B cell (primary cell): ENCODE results near the gene MED15. TPM values are rescaled to one million over a fixed set of nuclear protein-coding genes. Genes with fewer than 3 reads are reported as not detected.

Source experiments
- ATAC-seq: fragments of 200-7000 bp; cut with Tn5 transposase; one replicate; pipeline ENCODE4 v1.10.0; 2021; ENCODE audit warnings: low read depth, mild to moderate bottlenecking, moderate number of reproducible peaks, moderate library complexity
- CTCF ChIA-PET: fragments of 350-600 bp; sonication (Branson Sonifier 250); formaldehyde crosslinking; loops from one replicate; lab custom pipeline; 2021; ENCODE audit warnings: antibody characterized with exemption, inconsistent platforms; lab: Charles Lee
- POLR2A ChIA-PET: fragments of 350-600 bp; sonication (Branson Sonifier 250); formaldehyde crosslinking; loops from one replicate; lab custom pipeline; 2021; ENCODE audit warnings: antibody characterized with exemption; lab: Charles Lee
- DNase-seq: peaks from one replicate; pipeline ENCODE4 v3.0.0; 2013
- H2AFZ ChIP-seq: 2 replicates; pipeline ENCODE4 v1.6.1; 2012; ENCODE audit warnings: mild to moderate bottlenecking, low read depth, low read length; ENCODE audit not compliant: insufficient read depth, poor library complexity, severe bottlenecking
- H3K27ac ChIP-seq, 2 donors: 1 replicate in 1 of 2; 2 replicates in 1 of 2; pipeline ENCODE4 v1.5.1; 2012 to 2013; ENCODE audit warnings: low read length in 2 of 2, mild to moderate bottlenecking in 2 of 2, moderate library complexity in 1 of 2
- H3K27me3 ChIP-seq, 4 experiments: fragments of 200-600 bp in 1 of 4; sonication (generic) in 1 of 4; replicated peaks in 1 of 4; 1 replicate in 2 of 4; 2 replicates in 2 of 4; pipeline versions ENCODE4 v1.6.1 to v1.7.0; 2013 to 2016; ENCODE audit warnings: low read length in 3 of 4, mild to moderate bottlenecking in 2 of 4, mixed read lengths in 1 of 4, moderate library complexity in 1 of 4; ENCODE audit not compliant: insufficient read depth in 4 of 4, control insufficient read depth in 3 of 4; ENCODE audit errors: control extremely low read depth in 1 of 4
- H3K36me3 ChIP-seq, 2 experiments: replicated peaks in 1 of 2; 1 replicate in 1 of 2; 2 replicates in 1 of 2; pipeline versions ENCODE4 v1.6.1 to v1.7.1; 2013; ENCODE audit warnings: low read length in 1 of 2; ENCODE audit not compliant: insufficient read depth in 2 of 2, control insufficient read depth in 1 of 2; ENCODE audit errors: control extremely low read depth in 1 of 2, extremely low read depth in 1 of 2
- H3K4me1 ChIP-seq, 2 donors: fragments of 200-600 bp in 1 of 2; sonication (generic) in 1 of 2; 1 replicate in 1 of 2; 2 replicates in 1 of 2; pipeline versions ENCODE4 v1.5.1 to v1.6.1; 2013 to 2017; ENCODE audit warnings: low read length in 2 of 2; ENCODE audit not compliant: control insufficient read depth in 2 of 2, insufficient read depth in 2 of 2
- H3K4me2 ChIP-seq: replicated peaks from 2 replicates; pipeline ENCODE3; 2012; ENCODE audit warnings: mild to moderate bottlenecking, low read depth, low read length; ENCODE audit not compliant: poor library complexity, severe bottlenecking
- H3K4me3 ChIP-seq, 5 experiments: fragments of 200-600 bp in 1 of 5; sonication (generic) in 1 of 5; 1 replicate in 3 of 5; 2 replicates in 2 of 5; pipeline versions ENCODE4 v1.5.1 to v1.7.0; 2011 to 2016; ENCODE audit warnings: low read length in 4 of 5, mild to moderate bottlenecking in 4 of 5, low read depth in 2 of 5, control low read depth in 1 of 5, moderate library complexity in 1 of 5; ENCODE audit not compliant: insufficient read depth in 1 of 5; ENCODE audit errors: control extremely low read depth in 1 of 5, extremely low read depth in 1 of 5
- H3K79me2 ChIP-seq: fragments of 200-600 bp; sonication (generic); one replicate; pipeline ENCODE4 v1.6.0; 2016; ENCODE audit warnings: low read length; ENCODE audit not compliant: control insufficient read depth, insufficient read depth
- H3K9ac ChIP-seq: fragments of 200-600 bp; sonication (generic); 2 replicates; pipeline ENCODE4 v1.6.1; 2017; ENCODE audit warnings: mild to moderate bottlenecking, low read length, moderate library complexity
- H3K9me3 ChIP-seq, 3 donors: one replicate each; pipeline versions ENCODE4 v1.6.1 to v1.7.1; 2013; ENCODE audit warnings: low read length in 2 of 3; ENCODE audit not compliant: control insufficient read depth in 2 of 3, insufficient read depth in 1 of 3; ENCODE audit errors: control extremely low read depth in 1 of 3
- H4K20me1 ChIP-seq: 2 replicates; pipeline ENCODE4 v1.6.0; 2012; ENCODE audit warnings: mild to moderate bottlenecking, low read length; ENCODE audit not compliant: insufficient read depth, control insufficient read depth, poor library complexity, severe bottlenecking
- H3K27ac Mint-ChIP-seq: one replicate; pipeline ENCODE4 v1.8.0; 2021; ENCODE audit warnings: mixed read lengths
- H3K27me3 Mint-ChIP-seq: one replicate; pipeline ENCODE4 v1.8.0; 2021; ENCODE audit warnings: mixed read lengths
- H3K4me1 Mint-ChIP-seq: one replicate; pipeline ENCODE4 v1.8.0; 2021; ENCODE audit warnings: mixed read lengths
- H3K4me3 Mint-ChIP-seq: one replicate; pipeline ENCODE4 v1.8.0; 2021; ENCODE audit warnings: mixed read lengths
- H3K9me3 Mint-ChIP-seq: one replicate; pipeline ENCODE4 v1.8.0; 2022; ENCODE audit warnings: mixed read lengths; ENCODE audit not compliant: insufficient read depth
- EZH2 ChIP-seq: IDR thresholded peaks from 2 replicates; pipeline ENCODE4 v1.6.1; 2012; ENCODE audit warnings: borderline replicate concordance, low read depth, mild to moderate bottlenecking, moderate library complexity, low read length; ENCODE audit not compliant: insufficient read depth, poor library complexity, severe bottlenecking
- WGBS: methylation state at CpG from one replicate; pipeline ENCODE4 v1.1.5; 2013; ENCODE audit warnings: missing lambda C conversion rate; ENCODE audit not compliant: insufficient coverage; 5-methylcytosine and 5-hydroxymethylcytosine counted together
- intact Hi-C: fragments of 100-400 bp; cut with micrococcal nuclease; formaldehyde crosslinking; loops from one replicate; pipeline ENCODE4 v1.10.0; 2022
- polyA plus RNA-seq: library from polyadenylated mRNA; depleted of rRNA; stranded (reverse); fragments of >200 nt; gene quantifications from 2 replicates; pipeline ENCODE4 v1.2.3, GENCODE V29; 2012
- total RNA-seq, 2 donors: library from RNA; stranded (reverse); fragments of 120-200 nt in 1 of 2; gene quantifications; 1 replicate in 1 of 2; 2 replicates in 1 of 2; pipeline versions ENCODE4 v1.2.3 to v1.2.4, GENCODE V29; 2013 to 2022
- TF ChIP-seq, protein P1 (sequence below): fragments of 200-600 bp; IDR thresholded peaks from one replicate; pipeline ENCODE4 v1.8.0; 2022; ENCODE audit warnings: antibody characterized with exemption, mild to moderate bottlenecking

Gene MED15
- total and polyA plus RNA-seq, 2 donors (not counting 1 experiment from before 2014, with no cell fraction given) = 109 to 134 TPM

DNA sequence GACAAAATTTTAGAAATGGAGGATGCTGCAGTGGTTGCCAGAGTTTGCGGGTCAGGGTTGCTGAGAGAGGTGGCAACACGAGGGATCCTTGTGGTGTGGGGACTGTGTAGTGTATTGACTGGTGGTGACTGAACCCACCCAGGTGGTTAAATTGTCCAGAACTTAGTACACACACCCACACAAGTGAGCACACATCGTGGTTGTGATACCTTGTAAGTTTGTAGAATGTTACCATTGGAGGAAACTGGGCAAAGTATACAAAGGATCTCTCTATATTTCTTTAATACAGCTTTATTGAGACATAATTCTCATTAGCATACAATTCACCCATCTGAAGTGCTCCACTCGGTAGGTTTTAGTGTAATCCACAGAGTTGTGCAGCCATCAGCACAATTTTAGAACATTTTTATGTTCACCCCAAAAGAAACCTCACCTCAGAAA, 56.1 kb downstream of the MED15 start:
- H3K4me2 ChIP-seq = no peak overlapping the region
- H3K79me2 ChIP-seq = peaks cover 11% of the 10 kb centered on the region
- ChIA-PET CTCF (interaction anchor here (0.8 to 5.6 kb wide), 16 partner anchors 8 to 178 kb away, joined by 3 to 34 read pairs (median 4); partner anchors contain the start of gene MED15), POLR2A (no interaction called here)
- no peak overlapping the region for H3K9ac ChIP-seq
- TF ChIP-seq, protein P1, sequence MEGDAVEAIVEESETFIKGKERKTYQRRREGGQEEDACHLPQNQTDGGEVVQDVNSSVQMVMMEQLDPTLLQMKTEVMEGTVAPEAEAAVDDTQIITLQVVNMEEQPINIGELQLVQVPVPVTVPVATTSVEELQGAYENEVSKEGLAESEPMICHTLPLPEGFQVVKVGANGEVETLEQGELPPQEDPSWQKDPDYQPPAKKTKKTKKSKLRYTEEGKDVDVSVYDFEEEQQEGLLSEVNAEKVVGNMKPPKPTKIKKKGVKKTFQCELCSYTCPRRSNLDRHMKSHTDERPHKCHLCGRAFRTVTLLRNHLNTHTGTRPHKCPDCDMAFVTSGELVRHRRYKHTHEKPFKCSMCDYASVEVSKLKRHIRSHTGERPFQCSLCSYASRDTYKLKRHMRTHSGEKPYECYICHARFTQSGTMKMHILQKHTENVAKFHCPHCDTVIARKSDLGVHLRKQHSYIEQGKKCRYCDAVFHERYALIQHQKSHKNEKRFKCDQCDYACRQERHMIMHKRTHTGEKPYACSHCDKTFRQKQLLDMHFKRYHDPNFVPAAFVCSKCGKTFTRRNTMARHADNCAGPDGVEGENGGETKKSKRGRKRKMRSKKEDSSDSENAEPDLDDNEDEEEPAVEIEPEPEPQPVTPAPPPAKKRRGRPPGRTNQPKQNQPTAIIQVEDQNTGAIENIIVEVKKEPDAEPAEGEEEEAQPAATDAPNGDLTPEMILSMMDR = no peak
- no peak for TF ChIP-seq EZH2
- intact Hi-C loops = loop anchor here (5.0 kb wide), 1 partner anchor 179 kb away; no protein-coding TSS in a partner anchor
- H4K20me1 ChIP-seq = peaks cover 14% of the 10 kb centered on the region
- Mint-ChIP-seq H3K27ac (no peak overlapping the region), H3K9me3 (no peaks in the 10 kb centered on the region), H3K4me1 (no peaks in the 10 kb centered on the region), H3K4me3 (no peak overlapping the region), H3K27me3 (no peaks in the 10 kb centered on the region)
- peaks cover 10 to 62% of the 10 kb centered on the region in 2 experiments for H3K36me3 ChIP-seq
- ATAC-seq = no peak
- peaks cover 0 to 6% (median 6%) of the 10 kb centered on the region in 3 donors for H3K9me3 ChIP-seq
- no peak overlapping the region for H2AFZ ChIP-seq
- 57% methylated on average over 1 of the region's 4 CpGs for WGBS
- H3K27ac ChIP-seq = no peak overlapping the region
- no peaks in the 10 kb centered on the region for H3K27me3 ChIP-seq
- DNase-seq = no peak
- H3K4me1 ChIP-seq = peaks cover 0 to 4% of the 10 kb centered on the region in 2 donors
- H3K4me3 ChIP-seq = no peak overlapping the region

DNA sequence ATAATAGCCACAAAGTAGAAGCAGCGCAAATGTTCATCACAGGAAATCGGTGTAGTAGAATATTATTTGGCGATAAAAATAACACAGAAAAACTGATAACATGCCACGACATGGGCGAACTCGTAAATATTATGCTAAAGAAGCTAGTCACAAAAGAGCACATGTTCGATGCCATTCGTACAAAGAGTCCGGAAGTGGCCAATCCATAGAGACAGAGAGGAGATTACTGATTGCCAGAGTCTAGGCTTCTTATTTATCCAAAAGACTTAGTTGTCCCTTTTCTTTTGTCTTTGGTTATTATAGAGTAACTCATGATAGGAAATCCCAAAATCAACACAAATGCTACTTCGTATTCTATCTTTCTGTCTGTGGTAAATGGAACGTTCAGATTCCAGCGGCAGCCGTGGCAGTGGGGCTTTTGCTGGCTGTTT, 56.5 kb downstream of the MED15 start:
- peaks cover under 1% of the 10 kb centered on the region for H3K4me1 Mint-ChIP-seq
- Histone ChIP-seq H3K9ac (no peak overlapping the region), H3K79me2 (peaks cover 10% of the 10 kb centered on the region), H3K4me3 (no peak overlapping the region), H2AFZ (no peak overlapping the region), H3K4me2 (no peak overlapping the region), H3K27ac (no peak overlapping the region), H3K36me3 (peaks cover 5 to 62% of the 10 kb centered on the region in 2 experiments), H4K20me1 (peaks cover 14% of the 10 kb centered on the region), H3K4me1 (peaks cover 0 to 9% of the 10 kb centered on the region in 2 donors), H3K9me3 (peaks cover 0 to 3% (median under 1%) of the 10 kb centered on the region in 3 donors), H3K27me3 (no peaks in the 10 kb centered on the region)
- TF ChIP-seq, protein P1 = no peak
- TF ChIP-seq EZH2 = no peak
- no peak overlapping the region for H3K4me3 Mint-ChIP-seq
- no peaks in the 10 kb centered on the region for H3K9me3 Mint-ChIP-seq
- 88% methylated on average over 11 of the region's 13 CpGs for WGBS
- intact Hi-C loops = loop anchor here (1.0 to 5.0 kb wide), 3 partner anchors 133 to 220 kb away; no protein-coding TSS in a partner anchor
- ChIA-PET POLR2A (no interaction called here), CTCF (interaction anchor here (0.7 to 5.6 kb wide), 22 partner anchors 8 to 219 kb away, joined by 3 to 34 read pairs (median 4); partner anchors contain the start of gene MED15)
- ATAC-seq = no peak
- no peak overlapping the region for H3K27ac Mint-ChIP-seq
- no peaks in the 10 kb centered on the region for H3K27me3 Mint-ChIP-seq
- DNase-seq = no peak
